Mesothelial cell of epicardium (in vitro differentiated cells): ENCODE measurements around the gene LHX4. TPM values are rescaled to one million over a fixed set of nuclear protein-coding genes. Genes with fewer than 3 reads are reported as not detected.
A peak's percentile ranks its signal among the peaks of the same experiment; 100 is the strongest.

Experiments used
- DNase-seq, 2 experiments: peaks; one replicate each; pipeline ENCODE4 v3.0.0; 2021; ENCODE audit warnings: low spot score in 2 of 2; ENCODE audit not compliant: unreplicated experiment in 2 of 2
- H3K27ac Mint-ChIP-seq: 2 replicates; pipeline ENCODE4 v1.8.0; 2021; ENCODE audit warnings: mixed read lengths
- H3K27me3 Mint-ChIP-seq: 2 replicates; pipeline ENCODE4 v1.8.0; 2021; ENCODE audit warnings: low read depth, mixed read lengths
- H3K36me3 Mint-ChIP-seq: 2 replicates; pipeline ENCODE4 v1.8.0; 2021; ENCODE audit warnings: mixed read lengths
- H3K4me1 Mint-ChIP-seq: 2 replicates; pipeline ENCODE4 v1.8.0; 2021; ENCODE audit warnings: mixed read lengths
- H3K4me3 Mint-ChIP-seq: 2 replicates; pipeline ENCODE4 v1.8.0; 2021; ENCODE audit warnings: mild to moderate bottlenecking, moderate library complexity, mixed read lengths
- H3K9me3 Mint-ChIP-seq: 2 replicates; pipeline ENCODE4 v1.8.0; 2021; ENCODE audit warnings: mixed read lengths
- CTCF ChIP-seq: fragments of 200-600 bp; sonication (generic); IDR thresholded peaks from one replicate; pipeline ENCODE4 v1.5.0; 2021; ENCODE audit warnings: antibody characterized with exemption; ENCODE audit not compliant: unreplicated experiment
- total RNA-seq: library from RNA; stranded (reverse); gene quantifications from 3 replicates; pipeline ENCODE4 v1.2.1, GENCODE V29; 2021

The LHX4 gene
- total RNA-seq, result 0.54 to 0.59 TPM (median 0.55 TPM) in 3 replicates

GRCh38 chr1:180229483-180230415 lies at the start of gene LHX4:
Gene LHX4, plus strand, starts transcription at chr1:180230264. Its CDS starts 266 bp downstream, at chr1:180230530.
- Mint-ChIP-seq H3K4me3 (peak within 1 kb of the TSS; percentile 71), H3K4me1 (peaks cover 17% of the 10 kb centered on the region), H3K27me3 (peaks cover 89% of the 10 kb centered on the region), H3K36me3 (no peaks in the 10 kb centered on the region), H3K9me3 (no peaks in the 10 kb centered on the region), H3K27ac (peak within 1 kb of the TSS; percentile 50)
- TF ChIP-seq CTCF, result no peak
- no peak for DNase-seq

GRCh38 chr1:180181048-180181447 lies 49.0 kb upstream of the LHX4 start:
- H3K27me3 Mint-ChIP-seq, result no peaks in the 10 kb centered on the region
- H3K9me3 Mint-ChIP-seq, result no peaks in the 10 kb centered on the region
- TF ChIP-seq CTCF, result peak; percentile 62
- no peak for DNase-seq
- H3K4me1 Mint-ChIP-seq, result no peaks in the 10 kb centered on the region
- H3K36me3 Mint-ChIP-seq, result peaks cover 9% of the 10 kb centered on the region
- no peak overlapping the region for H3K4me3 Mint-ChIP-seq
- no peak overlapping the region for H3K27ac Mint-ChIP-seq

GRCh38 chr1:180181996-180182642 lies 47.9 kb upstream of the LHX4 start:
- Mint-ChIP-seq H3K27me3 (no peaks in the 10 kb centered on the region), H3K4me1 (no peaks in the 10 kb centered on the region), H3K4me3 (no peak overlapping the region), H3K9me3 (no peaks in the 10 kb centered on the region), H3K36me3 (peaks cover 10% of the 10 kb centered on the region), H3K27ac (no peak overlapping the region)
- no peak for TF ChIP-seq CTCF
- DNase-seq, result no peak

- Mint-ChIP-seq H3K36me3 (peaks cover 10% of the 10 kb centered on the region), H3K4me3 (no peak overlapping the region), H3K4me1 (no peaks in the 10 kb centered on the region), H3K27me3 (no peaks in the 10 kb centered on the region), H3K9me3 (no peaks in the 10 kb centered on the region), H3K27ac (no peak overlapping the region)
- no peak for DNase-seq
- TF ChIP-seq CTCF, result no peak
Measured at GRCh38 chr1:180182643-180183311, 47.3 kb upstream of the LHX4 start.

DNA sequence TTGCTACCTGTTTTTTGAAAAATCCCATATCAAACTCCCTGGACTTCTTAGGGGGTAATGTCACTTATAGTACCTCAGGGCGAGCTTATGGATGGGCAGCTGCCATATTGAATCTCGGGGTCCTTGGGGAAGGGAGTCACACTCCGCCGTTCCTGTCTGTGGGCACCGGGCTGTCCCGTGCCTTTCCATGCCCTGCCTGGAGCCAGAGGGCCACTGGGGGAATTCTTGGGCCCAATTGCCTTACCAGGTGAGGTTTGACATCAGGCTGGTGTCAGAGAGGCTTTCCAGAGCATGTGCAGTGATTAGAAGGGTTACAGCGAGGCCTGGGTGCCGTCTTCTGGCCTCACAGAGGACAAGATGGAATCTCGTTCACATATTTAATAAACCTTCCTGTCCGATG lies 46.6 kb upstream of the LHX4 start:
- TF ChIP-seq CTCF, result no peak
- Mint-ChIP-seq H3K4me3 (no peak overlapping the region), H3K27me3 (no peaks in the 10 kb centered on the region), H3K4me1 (no peaks in the 10 kb centered on the region), H3K36me3 (peaks cover 10% of the 10 kb centered on the region), H3K27ac (no peak overlapping the region), H3K9me3 (no peaks in the 10 kb centered on the region)
- no peak for DNase-seq
